ENCODE data around the gene CEP57L1.

- no peak for TF ChIP-seq POLR2A (IDR thresholded peaks at IDR 0.05)
- TF ChIP-seq CTCF (IDR thresholded peaks at IDR 0.05) = no peak
These were observed 36.2 kb upstream of the CEP57L1 start for GRCh38 chr6:109059153-109059552.

All from upper lobe of left lung (tissue), 4 donors.